HG03342 (cell line): ENCODE data around the gene KDF1.
A peak's percentile ranks its signal among the peaks of the same experiment; 100 is the strongest.

Source experiments
- ATAC-seq: cut with Tn5 transposase; IDR thresholded peaks from one replicate; pipeline ENCODE4 v1.9.1; 2021; ENCODE audit warnings: mild to moderate bottlenecking, moderate library complexity; ENCODE audit not compliant: unreplicated experiment

The KDF1 gene, protein sequence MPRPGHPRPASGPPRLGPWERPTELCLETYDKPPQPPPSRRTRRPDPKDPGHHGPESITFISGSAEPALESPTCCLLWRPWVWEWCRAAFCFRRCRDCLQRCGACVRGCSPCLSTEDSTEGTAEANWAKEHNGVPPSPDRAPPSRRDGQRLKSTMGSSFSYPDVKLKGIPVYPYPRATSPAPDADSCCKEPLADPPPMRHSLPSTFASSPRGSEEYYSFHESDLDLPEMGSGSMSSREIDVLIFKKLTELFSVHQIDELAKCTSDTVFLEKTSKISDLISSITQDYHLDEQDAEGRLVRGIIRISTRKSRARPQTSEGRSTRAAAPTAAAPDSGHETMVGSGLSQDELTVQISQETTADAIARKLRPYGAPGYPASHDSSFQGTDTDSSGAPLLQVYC

GRCh38 chr1:26959722-26960624 lies at the start of gene KDF1:
KDF1 (minus strand) TSS chr1:26960468; CDS start chr1:26952380, 8,088 bp downstream.
- ATAC-seq: no peak

- ATAC-seq: no peak
Observed at GRCh38 chr1:27009601-27010197, 49.4 kb upstream of the KDF1 start.

- ATAC-seq: no peak
Observed at GRCh38 chr1:27007909-27008582, 47.8 kb upstream of the KDF1 start.

GRCh38 chr1:27006683-27007082 lies 46.4 kb upstream of the KDF1 start:
- no peak for ATAC-seq

GRCh38 chr1:27005648-27006496 lies 45.6 kb upstream of the KDF1 start:
- ATAC-seq: no peak

DNA sequence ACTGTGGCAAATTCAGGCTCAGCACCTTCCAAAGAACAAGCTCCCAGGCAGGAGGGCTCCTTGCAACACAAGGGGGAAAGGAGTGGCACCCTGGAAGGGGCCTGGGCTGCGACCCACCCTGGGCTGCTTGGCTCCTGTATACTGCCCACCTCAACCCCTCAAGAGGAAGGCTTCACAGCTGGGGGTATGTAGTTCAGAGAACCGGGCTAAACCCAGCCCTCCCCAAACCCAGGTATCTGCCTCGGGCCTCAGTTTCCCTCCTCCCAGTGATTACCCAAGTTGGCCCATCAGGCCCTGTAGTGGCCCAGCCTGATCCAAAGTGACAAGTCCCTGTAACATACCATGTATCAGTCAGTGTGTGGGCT lies 44.9 kb upstream of the KDF1 start:
- ATAC-seq: no peak

GRCh38 chr1:27004471-27005165 lies 44.4 kb upstream of the KDF1 start:
- ATAC-seq: no peak

GRCh38 chr1:27003745-27004470 lies 43.6 kb upstream of the KDF1 start:
- ATAC-seq: no peak

DNA sequence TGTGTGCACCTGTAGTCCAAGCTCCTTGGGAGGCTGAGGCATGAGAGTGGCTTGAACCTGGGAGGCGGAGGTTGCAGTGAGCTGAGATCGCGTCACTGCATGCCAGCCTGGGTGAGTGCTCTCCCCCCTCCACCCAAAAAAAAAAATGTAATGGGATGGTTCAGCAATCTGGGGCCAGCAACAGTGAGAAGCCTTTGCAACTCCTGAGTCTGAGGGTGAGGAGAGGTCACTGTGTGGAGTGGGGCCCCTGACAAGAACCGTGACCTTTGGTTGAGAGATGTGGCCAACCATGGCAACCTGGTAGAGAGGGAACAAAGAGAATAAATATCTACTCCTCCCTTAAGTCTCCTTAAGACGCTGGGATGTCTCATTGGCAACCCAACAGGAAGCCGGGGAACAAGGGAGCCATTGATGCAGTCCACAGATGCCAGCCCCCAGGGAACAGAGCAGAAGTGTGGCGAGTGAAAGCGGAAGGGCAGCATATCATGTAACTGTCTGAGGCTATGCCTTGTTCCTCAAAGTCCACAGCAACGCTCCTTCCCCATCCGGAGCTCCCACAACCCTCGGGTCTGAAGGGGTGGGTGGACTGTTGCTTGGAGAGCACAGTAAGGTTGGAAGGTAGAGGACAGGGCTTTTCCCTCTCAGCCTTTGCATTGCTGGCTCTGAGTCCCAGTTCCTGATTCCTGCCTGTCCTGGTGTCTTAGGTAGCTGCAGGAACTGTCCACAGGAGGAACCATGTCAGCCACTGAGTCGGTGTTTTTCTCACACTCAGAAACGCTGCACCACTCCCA lies 41.5 kb upstream of the KDF1 start:
- peak; percentile 47 for ATAC-seq

DNA sequence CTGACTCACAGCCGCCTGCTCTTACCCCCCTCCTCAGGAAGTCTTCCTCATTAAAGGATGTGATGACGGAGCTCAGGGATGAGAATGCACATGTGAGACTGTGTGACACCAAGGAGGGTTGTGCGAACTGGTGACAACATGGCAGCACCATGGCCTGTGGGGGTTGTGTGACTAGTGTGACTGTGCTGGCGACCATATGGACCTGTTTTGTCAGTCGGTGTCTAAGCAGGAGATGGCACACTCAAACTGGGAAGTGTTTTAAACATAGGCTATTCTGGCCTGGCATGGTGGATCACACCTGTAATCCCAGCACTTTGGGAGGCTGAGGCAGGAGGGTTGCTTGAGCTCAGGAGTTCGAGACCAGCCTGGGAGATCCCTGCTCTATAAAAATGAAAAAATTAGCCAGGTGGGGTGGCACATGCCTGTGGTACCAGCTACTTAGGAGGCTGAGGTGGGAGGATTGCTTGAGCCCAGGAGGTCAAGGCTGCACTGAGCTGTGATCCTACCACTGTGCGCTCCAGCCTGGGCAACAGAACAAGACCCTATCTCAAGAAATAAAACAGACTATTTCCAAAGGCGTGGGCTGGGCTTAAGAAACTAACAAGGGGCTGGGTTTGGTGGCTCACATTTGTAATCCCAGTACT lies 40.7 kb upstream of the KDF1 start:
- no peak for ATAC-seq

- no peak for ATAC-seq
Observed at GRCh38 chr1:27000090-27000816, 40.0 kb upstream of the KDF1 start.

- no peak for ATAC-seq
Observed at GRCh38 chr1:26999440-26999987, 39.2 kb upstream of the KDF1 start.

DNA sequence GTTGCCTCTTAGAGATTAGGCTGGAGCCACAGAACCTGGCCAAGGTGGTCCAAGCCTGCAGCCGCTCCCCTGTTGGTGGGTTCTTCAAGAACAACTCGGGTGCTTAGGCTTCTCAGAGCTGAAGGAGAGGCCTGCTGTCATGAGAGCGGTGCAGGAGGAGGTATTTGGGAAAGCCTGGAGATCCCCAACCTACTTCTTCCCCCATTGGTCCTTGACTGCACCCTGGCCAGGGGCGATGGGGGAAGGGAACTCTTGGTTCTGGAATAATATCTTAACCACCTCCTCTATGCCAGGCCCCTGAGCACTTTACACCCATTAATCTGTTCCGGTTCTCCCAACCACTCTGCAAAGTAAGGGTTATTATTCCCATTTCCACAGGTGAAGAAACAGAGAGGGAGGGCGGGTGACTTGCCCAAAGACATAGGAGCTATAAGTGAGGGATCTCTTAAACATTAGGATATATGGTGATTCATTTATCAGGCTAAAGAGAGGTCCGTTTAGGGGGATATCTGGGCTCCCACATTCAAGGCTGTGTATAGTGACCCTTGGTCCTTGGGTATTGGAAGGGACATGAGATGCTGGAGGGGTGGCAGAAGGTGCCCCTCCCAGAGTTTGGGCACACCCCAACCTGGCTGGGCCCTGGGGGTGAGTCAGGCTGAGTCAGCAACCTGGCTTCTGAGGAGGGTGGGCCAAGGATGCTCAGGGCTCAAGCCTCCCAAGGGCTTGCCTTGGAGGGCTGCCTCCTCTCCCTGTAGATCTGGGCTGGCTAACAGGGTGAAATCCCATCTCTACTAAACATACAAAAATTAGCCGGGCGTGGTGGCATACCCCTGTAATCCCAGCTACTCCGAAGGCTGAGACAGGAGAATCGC lies 38.4 kb upstream of the KDF1 start:
- ATAC-seq: no peak

- no peak for ATAC-seq
Observed at GRCh38 chr1:26996665-26997064, 36.4 kb upstream of the KDF1 start.

DNA sequence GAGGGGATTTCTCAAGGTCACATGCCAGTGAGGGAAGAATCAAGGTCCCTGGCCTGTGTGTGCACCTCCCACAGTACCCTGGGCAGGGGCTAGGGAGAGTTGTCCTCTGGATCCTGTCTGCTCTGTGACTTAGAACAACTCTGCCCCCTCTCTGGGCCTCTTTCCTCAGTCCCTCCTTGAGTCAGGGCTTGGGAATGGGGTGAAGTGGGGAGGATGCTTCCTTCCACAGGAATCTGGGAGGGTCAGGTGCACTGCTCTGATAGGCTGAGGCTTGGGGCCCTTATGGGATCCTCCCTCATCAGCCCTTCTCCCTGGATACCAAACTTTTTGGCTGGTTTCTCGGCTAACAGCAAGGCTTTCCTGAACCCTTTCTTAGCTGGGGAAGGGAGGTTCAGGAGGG lies 35.8 kb upstream of the KDF1 start:
- no peak for ATAC-seq
